HG02623 (cell line): ENCODE data around the gene HOXD4.

ENCODE experiments used
- ATAC-seq: cut with Tn5 transposase; IDR thresholded peaks from one replicate; pipeline ENCODE4 v1.9.1; 2021; ENCODE audit warnings: moderate library complexity; ENCODE audit not compliant: unreplicated experiment

The HOXD4 gene

DNA sequence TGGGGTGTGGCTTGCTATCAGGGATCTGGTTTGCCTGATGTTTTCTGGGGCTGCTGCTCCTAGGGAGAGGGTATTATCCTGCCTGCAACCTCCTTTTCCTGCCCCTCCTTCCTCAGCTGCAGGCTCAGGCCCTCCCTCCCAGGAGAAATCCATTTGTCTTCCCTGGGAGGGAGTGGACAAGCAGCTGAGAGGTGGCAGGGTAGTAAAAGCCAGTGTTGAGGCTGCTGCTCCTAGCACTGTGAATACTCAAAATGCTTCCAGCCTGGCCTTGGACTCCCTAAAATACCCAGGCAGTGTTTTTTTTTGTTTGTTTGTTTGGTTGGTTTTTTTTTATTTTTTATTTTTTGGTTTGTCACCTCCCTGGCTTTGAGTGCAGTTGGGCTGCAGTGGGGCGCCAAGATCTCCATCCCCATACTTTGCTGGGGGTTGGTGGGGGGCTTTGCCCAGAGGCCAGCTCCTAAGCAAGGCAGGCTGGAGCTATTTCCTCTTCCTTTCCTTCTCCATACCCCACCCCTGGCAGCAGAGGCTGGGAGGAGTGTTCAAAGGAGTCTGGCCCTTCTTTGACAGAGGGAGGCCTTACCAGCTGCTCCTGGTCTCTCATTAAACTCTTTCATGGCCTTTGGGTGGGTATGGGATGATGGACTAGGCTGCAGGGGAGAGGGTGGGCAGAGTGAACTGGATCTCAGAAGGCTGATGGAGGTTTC lies 19.4 kb downstream of the HOXD4 start:
- no peak for ATAC-seq

DNA sequence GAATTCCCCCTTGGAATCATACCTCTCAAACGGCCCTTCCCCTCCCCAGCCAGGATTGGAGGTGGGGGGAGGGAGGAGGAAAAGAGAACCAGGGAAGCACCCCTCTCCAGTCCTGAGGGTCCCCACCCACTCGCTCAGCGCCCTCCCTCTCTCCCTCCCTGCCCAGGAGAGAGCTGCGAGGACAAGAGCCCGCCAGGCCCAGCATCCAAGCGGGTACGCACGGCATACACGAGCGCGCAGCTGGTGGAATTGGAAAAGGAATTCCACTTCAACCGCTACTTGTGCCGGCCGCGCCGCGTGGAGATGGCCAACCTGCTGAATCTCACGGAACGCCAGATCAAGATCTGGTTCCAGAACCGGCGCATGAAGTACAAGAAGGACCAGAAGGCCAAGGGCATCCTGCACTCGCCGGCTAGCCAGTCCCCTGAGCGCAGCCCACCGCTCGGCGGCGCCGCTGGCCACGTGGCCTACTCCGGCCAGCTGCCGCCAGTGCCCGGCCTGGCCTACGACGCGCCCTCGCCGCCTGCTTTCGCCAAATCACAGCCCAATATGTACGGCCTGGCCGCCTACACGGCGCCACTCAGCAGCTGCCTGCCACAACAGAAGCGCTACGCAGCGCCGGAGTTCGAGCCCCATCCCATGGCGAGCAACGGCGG lies 20.1 kb downstream of the HOXD4 start:
- ATAC-seq: no peak

DNA sequence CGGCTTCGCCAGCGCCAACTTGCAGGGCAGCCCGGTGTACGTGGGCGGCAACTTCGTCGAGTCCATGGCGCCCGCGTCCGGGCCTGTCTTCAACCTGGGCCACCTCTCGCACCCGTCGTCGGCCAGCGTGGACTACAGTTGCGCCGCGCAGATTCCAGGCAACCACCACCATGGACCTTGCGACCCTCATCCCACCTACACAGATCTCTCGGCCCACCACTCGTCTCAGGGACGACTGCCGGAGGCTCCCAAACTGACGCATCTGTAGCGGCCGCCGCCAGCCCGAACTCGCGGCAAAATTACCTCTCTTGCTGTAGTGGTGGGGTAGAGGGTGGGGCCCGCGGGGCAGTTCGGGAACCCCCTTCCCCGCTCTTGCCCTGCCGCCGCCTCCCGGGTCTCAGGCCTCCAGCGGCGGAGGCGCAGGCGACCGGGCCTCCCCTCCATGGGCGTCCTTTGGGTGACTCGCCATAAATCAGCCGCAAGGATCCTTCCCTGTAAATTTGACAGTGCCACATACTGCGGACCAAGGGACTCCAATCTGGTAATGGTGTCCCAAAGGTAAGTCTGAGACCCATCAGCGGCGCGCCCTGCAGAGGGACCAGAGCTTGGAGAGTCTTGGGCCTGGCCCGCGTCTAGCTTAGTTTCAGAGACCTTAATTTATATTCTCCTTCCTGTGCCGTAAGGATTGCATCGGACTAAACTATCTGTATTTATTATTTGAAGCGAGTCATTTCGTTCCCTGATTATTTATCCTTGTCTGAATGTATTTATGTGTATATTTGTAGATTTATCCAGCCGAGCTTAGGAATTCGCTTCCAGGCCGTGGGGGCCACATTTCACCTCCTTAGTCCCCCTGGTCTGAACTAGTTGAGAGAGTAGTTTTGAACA lies 20.9 kb downstream of the HOXD4 start:
- no peak for ATAC-seq

DNA sequence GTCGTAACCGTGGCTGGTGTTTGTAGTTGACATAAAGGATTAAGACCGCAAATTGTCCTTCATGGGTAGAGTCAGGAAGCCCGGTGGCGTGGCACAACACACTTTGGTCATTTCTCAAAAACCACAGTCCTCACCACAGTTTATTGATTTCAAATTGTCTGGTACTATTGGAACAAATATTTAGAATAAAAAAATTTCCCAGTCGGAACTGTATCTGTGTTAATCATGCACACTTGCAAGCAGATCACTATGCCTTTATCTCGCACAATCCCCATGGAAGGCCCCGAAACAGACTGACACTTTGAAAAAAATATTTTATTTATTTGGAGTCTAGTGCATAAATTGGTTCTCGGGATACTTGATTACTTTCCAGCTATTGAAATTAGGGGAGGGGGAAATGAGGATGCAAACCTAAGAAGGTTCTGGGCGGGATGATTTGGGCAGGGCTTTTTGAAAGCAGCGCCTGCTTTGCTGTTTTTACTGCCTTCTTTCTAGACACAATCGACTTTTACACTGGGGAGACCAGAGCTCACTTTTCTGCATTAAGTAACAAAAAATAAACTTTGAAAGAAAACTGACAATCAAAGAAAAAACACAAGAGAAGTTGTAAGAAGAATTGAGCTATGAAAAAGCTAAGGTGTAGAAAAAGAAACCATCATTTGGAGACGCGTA lies 21.7 kb downstream of the HOXD4 start:
- no peak for ATAC-seq

DNA sequence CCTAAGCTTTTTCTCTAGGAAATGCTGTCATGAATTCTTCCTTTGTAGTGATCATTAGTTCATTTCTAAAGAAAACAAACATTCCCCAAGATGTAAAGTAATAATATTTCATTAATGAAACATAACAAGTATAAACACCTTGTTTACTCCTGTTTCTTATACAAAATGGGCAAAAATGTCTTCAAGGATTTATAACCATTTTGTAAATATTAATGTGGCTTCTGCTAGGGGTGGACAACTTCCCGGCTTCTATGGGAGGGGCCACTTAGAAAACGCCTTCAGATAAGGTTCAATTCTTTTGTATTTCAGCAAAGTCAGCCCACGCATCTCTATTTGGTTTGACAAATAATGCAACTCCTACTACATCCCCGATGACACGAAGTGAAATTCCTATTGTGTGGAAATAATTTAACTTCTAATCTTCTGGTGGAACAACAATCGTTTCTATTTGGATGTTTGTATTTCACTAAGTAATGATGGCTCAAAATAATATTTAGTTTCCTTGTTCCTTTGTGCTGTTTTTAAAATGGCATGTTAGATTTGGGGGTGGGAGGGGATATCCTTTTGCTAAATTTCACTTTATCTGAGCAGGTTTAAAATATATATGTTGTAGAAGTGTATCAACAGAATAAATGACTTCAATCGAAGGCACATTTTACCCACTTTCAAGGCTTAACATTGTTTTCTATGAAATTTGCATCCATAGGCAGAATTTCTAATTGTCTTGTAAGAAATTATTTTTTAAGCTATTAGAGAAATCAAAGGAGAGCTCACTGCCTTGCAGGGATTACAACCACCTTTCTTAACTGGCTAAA lies 22.4 kb downstream of the HOXD4 start:
- no peak for ATAC-seq

DNA sequence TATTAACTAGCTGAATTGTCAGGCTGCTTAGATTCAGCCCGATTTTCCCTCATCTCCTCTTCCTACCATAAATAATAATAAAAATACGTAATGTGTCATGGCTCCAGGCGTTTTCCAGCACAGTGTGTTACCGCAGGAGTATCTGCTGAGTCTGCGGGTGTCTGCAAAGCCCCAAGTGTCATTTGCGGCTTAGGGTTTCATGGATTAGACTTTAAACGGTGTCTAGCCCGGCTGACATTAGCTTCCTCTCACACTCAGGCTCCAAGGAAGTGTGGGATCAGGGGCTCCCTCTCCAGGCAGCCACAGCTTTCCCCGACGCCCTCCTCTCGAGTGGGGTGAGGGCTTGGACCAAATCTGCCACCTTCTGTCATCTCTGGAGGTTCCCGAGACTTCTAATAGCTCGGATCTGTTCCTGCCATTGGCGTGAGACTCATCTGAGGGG lies 23.1 kb downstream of the HOXD4 start:
- no peak for ATAC-seq

DNA sequence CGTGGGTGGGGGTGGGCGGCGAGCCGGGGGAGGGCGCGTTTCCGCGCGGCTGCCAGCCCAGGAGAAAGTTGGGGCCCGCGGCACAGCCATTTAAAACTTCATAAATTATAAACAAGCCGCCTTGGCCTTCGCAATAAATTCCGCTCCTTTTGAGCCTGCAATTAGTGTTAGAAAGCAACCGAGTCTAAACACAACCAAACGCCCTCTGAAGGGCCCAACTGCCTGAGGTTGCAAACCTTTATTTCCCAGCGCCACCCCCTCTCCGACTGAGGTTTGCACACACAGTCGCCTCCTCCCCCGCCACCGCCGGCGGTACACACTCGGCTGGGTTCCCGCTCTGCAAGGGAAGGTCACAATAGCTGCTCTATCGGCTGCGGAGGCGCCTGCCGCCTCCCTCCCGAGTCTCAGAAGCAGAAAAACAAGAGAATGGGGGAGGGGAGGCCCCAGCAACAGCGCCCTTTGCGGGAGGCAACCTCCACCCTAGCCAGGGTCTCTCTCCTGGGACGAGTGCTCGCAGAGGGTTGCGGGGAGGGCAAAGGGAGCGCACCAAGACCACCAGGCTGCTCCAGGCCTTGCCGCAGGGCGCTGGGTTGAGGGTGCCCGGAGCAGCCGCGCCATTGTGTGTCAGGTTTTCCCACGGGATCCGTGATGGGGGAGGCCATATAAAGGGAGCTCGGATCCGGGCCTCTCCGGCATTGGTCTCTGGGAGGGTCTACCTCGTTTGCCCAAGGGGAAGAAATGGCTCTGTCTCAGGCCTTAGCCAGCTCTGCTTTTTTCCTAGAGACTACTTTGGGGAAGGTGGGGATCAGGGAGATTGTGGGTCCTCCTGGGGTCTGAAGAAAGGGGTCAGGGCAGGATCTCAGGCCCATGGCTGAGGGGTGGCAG lies 23.7 kb downstream of the HOXD4 start:
- no peak for ATAC-seq

DNA sequence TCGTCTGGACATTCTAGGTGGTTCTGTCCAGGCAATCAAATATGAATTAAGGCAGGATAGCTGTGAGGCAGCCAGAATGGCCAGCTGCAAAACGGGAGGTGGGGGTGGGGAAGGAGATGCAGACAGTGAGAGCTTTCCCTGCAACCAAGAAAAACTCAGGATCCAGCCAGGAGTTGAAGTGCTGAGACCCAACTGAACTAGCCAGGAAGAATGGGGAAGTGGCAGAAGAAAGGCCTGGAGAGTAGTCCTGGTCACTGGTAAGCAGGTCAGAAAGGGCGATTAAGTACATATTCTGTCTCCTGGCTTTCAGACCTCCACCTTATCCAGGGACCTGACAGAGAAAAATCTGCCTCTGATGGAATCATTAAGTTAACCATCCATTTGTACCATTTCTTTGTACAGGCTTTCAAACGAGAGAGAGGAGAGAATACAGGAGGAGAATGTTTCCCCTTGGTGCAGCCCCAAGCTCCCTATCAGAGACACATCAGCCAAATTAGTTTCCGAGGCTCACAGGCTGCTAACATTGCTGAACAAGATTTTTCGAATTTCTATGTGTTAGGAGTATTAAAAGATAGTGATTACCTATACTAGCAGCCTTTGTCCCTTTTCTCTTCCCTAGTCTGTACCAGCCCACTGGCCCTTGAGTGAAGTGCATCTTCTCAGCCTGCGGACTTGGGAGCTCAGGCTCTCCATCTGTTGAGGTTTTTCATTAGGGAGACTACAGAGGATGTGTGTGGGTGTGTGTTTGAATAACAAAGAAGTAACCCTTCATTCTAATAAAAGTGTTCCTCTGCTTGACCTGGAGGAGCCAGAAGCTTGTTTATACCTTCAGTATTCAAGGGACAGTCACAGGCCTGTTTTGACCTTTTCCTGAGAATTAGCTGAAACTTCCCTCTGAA lies 24.6 kb downstream of the HOXD4 start:
- no peak for ATAC-seq

DNA sequence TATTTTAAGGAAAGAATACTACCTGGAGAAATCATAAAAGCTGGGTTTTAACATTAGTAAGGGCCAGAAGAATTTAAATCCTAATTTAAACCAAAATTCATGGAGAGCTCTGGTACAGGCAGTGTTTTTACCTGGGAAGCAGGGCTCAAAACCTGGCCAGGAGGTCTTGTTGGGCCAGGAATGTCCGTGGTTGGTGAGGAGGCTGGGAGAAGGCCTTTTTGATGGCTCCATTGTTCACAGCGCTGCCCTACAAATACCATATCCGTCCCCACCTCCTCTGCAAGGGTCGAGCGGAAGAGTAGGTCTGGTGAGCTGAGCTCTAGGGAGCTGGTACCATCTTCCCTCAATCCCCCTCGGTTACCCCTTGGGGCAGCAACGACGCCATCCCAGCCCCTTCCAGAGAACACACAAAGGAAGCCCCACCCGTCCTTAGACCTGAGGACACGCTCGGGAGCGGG lies 26.3 kb downstream of the HOXD4 start:
- ATAC-seq: no peak

DNA sequence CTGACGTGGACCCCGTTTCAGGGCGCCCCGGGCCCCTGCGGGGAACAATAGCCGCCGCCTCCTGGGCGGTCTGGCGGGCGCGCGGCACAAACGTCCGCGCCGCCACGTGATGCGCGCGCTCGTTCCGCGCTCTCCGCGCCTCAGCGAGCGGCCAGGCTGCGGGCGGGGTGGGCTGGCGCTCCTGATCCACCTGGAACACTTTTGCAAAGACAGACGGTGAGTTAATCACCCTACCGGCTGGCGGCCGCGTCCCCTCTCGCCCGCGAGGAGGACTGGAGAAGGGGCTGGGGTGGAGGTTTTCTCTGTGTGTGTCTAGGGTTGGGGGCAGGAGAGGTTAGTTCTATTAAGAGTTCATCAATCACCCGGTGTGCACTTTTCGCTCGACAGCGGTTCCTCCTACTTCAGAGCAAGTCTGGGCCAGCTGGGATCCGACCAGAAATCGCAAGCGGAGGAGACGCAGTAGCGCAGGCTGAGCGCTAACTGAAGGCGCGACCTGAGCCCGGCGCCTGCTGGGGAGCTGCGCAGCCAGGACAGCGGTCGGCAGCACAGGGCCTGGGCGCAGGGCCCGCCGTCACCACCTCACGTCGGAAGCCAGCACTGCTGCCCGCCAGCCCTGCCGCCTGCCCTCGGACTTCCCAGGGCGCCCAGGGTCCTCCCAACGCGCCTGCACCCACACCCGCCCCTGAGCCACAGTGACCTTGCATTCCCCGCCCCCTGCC lies 26.8 kb downstream of the HOXD4 start:
- no peak for ATAC-seq

DNA sequence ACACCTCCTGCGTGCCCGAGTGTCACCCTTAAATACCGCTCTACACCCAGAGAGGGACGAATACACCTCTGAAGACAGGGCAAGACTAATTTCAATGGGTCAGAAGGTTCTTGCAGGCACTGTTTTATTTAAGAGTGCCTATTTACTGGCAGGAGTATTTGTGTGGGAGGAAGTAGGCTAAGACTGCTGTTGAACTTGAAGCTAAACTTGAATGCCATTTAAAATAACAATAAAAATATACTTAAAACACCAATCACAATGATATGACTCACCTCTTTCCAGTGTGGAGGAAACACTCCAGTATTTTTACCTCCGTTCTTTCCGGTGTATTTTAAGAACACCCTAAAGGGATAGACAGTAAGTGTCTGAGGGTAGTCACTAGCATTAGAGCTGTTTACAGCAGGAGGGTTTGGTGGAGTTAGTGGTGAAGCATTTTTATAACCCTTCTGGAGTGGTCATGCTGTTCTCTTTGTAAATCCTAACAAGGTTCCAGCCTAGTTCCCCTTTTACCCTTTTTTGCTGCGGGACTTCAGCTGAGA lies 27.5 kb downstream of the HOXD4 start:
- no peak for ATAC-seq

DNA sequence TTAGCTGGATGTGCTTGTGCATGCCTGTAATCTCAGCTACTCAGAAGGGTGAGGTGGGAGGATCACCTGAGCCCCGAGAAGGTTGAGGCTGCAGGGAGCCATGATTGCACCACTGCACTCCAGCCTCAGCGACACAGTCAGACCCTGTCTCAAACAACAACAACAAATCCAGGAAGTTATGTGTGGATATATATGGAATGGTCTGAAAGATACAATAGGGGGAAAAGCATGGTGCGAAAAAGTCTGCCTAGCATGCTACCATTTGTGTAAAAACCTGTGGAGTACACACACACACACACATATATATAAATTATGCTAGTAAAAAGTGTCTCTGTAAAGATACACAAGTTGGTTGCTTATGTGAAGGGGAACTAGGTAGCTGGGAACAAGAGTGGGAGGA lies 30.2 kb downstream of the HOXD4 start:
- ATAC-seq: no peak

DNA sequence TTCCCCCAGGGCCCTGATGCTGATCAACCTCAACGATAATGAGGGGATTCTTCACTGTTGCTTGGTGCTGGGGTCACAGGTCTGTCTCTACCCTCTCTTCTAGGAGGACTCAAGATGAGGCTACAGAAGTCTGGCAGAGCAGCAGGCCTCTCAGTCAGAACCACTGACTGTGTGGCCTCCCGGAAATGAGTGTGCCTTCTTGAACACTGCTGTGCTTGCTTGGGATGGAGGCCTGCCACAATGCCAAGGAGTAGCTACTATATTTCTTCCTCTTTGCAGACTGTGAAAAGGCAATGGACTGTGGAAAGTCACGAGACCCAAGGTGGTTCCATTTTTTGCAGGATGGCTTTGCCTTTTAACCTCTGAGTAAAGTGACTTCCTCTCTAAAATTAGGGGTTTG lies 31.3 kb downstream of the HOXD4 start:
- ATAC-seq: no peak

DNA sequence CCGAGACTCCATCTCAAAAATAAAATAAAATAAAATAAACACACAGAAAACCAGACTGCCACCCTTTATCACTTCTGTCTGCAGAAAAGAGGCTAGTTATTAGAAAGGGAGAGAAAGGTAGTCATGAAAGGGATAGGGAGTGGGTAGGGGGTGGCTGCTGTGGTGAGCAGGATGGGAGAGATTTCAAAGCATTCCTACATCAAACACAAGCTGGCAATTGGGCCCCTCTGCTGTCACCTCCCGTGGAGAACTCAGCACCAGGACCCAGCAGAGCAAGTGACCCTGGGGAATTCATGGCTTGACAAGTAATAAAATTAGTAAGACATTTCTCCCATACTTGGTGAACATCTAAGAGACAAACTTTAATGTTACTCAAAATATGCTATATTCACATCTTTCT lies 33.4 kb downstream of the HOXD4 start:
- ATAC-seq: no peak

DNA sequence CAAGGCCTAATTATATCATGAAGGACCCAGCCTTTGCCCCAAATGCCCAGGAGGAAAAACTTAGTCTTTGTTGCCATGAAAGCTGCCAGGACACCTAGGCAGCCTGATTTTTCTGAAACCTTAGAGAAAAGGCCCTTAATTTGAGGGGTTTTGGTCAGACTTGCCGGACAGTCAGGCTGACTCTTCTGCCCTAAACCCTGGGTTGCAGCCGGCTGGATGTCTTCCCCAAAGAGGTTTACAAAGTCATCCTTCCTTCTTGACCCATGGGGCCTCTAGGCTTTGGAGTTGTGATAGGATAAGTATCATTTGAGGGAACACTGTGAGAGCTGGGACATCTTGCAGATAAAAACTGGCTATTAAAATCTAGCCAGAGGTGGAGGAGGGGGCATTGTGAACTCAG lies 34.7 kb downstream of the HOXD4 start:
- ATAC-seq: no peak

DNA sequence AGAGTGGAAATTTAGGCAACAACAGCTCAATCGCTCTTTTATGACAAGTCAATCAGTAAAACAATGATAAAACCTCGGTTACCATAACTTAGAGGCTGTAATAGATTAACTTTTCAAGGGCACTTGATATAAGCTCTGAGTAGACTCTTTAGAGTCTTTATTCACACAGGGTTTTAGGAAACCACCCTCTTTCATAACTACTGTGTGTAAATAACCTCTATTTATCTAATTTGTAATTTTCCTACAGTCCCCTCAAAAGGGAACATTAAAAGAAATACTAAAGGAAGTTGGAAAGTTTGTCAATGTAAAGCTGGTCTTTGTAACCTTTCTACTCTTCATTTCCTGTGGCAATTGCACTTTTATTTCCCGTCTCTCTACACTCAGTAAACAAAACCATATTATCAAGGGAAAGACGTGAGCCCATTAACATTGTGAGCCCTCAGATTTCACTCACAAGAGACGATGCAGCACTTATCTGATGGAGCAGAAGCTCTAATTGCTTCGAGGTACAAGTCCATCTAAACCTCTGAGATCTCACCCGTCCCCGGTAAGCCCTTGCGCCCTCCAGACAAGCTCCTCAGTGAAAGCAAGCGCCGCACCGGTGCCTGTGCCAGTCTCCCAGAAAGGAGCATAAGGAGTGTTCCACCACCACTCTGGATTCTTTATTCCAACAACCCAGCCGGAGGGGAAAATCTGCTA lies 36.0 kb downstream of the HOXD4 start:
- no peak for ATAC-seq
